Measurements from ENCODE around the gene TFAP2A. TPM values are rescaled to one million over a fixed set of nuclear protein-coding genes. Genes with fewer than 3 reads are reported as not detected.

The TFAP2A gene
- total RNA-seq, 1 donor from 2014 or later: 0.21 TPM

DNA sequence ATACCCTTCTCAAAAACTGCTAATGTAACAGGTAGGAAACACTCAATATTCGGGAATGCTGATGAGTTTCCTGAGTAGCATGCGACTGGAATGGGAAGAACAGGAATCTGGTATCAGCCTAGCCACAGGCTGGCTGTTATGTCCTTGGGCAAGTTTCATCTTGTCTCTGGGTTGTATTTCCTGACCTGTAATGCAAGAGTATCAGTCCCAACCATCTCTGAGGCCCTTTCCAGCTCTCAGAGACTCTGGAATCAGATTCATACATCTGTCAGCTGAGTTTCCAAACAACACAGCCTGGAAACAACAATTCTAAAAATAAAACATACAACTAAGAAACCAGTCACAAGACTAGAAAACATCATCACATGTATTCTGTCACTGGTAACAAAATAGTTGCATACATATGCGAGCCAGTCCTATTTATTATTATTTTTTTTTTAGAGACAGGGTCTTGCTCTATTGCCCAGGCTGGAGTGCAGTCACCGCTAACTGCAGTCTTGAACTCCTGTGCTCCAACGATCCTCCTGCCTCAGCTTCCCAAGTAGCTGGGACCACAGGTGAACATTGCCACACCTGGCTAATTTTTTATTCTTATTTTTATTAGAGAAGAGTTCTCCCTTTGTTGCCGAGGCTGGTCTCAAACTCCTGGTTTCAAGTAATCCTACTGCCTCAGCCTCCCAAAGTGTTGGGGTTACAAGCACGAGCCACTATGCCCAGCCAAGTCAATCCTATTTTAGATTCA is 16.7 kb upstream of the TFAP2A start:
- TF ChIP-seq, protein P1, sequence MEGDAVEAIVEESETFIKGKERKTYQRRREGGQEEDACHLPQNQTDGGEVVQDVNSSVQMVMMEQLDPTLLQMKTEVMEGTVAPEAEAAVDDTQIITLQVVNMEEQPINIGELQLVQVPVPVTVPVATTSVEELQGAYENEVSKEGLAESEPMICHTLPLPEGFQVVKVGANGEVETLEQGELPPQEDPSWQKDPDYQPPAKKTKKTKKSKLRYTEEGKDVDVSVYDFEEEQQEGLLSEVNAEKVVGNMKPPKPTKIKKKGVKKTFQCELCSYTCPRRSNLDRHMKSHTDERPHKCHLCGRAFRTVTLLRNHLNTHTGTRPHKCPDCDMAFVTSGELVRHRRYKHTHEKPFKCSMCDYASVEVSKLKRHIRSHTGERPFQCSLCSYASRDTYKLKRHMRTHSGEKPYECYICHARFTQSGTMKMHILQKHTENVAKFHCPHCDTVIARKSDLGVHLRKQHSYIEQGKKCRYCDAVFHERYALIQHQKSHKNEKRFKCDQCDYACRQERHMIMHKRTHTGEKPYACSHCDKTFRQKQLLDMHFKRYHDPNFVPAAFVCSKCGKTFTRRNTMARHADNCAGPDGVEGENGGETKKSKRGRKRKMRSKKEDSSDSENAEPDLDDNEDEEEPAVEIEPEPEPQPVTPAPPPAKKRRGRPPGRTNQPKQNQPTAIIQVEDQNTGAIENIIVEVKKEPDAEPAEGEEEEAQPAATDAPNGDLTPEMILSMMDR (IDR thresholded peaks at IDR 0.05): no peak
- no peak overlapping the region for H3K27ac ChIP-seq
- H3K36me3 ChIP-seq: no peaks in the 10 kb centered on the region
- no peak for DNase-seq (ENCODE audit: low spot score in 2 of 2)
- H3K4me1 ChIP-seq: no peaks in the 10 kb centered on the region
- H3K4me3 ChIP-seq: no peak overlapping the region
- H3K9me3 ChIP-seq: no peaks in the 10 kb centered on the region
- intact Hi-C loops (cut with DNase I): loop anchor here (10.0 kb wide), 1 partner anchor 397 kb away; no protein-coding TSS in a partner anchor
- no peaks in the 10 kb centered on the region for H3K27me3 ChIP-seq

DNA sequence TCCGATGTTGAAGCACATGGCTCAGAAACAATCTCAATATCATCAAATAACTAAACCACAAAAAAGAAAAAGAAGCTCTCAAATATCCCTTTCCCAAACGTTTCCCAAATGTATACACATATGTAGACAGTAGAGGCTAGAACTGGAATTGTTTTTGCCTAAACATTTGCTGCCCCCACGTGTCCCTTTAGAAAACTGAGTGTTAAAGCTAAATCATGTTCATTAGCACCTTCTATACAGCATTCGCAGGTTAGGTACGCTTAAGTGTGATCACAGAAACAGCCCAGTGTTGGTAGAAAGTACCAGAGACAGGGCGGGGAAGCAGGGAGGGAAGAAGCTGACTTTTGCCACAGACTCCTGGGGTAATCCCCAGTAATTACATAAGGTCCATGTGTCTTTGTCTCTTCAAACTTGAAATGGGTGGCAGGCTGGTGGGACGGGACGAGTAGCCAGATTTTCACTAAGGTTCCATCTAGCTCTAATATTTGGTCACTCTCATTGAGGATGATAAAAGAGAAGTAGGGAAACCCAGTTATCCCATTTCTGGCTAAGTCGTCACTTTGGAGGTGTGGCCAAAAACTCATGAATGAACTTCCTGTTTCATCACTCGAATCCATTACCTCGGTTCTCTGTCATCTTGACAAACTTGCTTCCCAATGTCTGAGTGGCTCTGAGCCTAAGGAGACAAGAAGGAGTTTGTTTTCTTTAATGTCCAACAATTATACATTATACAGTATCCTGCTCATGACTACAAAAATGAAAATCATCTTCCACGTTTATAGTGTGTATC is 15.0 kb upstream of the TFAP2A start:
- intact Hi-C loops (cut with DNase I): loop anchor here (10.0 kb wide), 1 partner anchor 395 kb away; no protein-coding TSS in a partner anchor
- no peaks in the 10 kb centered on the region for H3K27me3 ChIP-seq
- H3K4me3 ChIP-seq: no peak overlapping the region

DNA sequence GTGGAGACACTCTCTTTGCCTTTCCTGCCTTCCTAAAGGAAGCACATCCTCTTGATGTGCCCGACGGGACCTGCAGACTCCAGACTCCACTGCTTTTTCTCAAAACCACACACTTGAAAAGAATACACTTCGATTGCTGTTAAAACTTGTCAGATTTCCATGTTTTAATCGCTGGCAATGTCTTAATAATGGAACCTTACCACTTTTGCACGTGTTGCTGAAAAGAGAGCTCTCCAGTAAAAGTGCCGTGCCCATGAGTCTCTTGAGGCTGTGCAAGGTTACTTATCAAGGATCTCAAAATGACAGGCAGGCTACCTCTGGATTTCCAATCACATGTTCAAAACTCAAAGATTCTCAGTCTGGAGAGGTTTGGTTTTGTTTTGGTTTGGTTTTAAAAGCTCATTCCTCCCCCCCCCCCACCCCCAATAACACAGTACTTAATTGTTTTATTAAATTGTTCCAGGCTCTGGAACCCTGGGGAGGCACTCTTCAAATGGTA is 12.0 kb upstream of the TFAP2A start:
- H3K4me3 ChIP-seq: peak overlapping the region; percentile 55 to 64
- H3K9me3 ChIP-seq: no peaks in the 10 kb centered on the region
- no peak for DNase-seq (ENCODE audit: low spot score in 2 of 2)
- TF ChIP-seq, protein P1 (IDR thresholded peaks at IDR 0.05): no peak
- intact Hi-C loops (cut with DNase I): no loop called here
- peaks cover 6% of the 10 kb centered on the region for H3K27me3 ChIP-seq
- no peaks in the 10 kb centered on the region for H3K36me3 ChIP-seq
- peaks cover 0 to 9% of the 10 kb centered on the region in 2 donors for H3K4me1 ChIP-seq
- H3K27ac ChIP-seq: no peak overlapping the region

More for the DNA sequence above, 15.0 kb upstream of the TFAP2A start:
- Histone ChIP-seq H3K4me1 (peaks cover 0 to 9% of the 10 kb centered on the region in 2 donors), H3K36me3 (no peaks in the 10 kb centered on the region), H3K27ac (no peak overlapping the region), H3K9me3 (no peaks in the 10 kb centered on the region)
- DNase-seq (ENCODE audit: low spot score in 2 of 2): no peak
- TF ChIP-seq, protein P1 (IDR thresholded peaks at IDR 0.05): peak in 1 of 3 experiments; percentile 50

- H3K9me3 ChIP-seq: no peaks in the 10 kb centered on the region
- H3K4me3 ChIP-seq: peak overlapping the region; percentile 55 to 64
- no peak for DNase-seq (ENCODE audit: low spot score in 2 of 2)
- peaks cover 10% of the 10 kb centered on the region for H3K27me3 ChIP-seq
- no peak overlapping the region for H3K27ac ChIP-seq
- TF ChIP-seq, protein P1 (IDR thresholded peaks at IDR 0.05): no peak
- H3K4me1 ChIP-seq: peaks cover 0 to 9% of the 10 kb centered on the region in 2 donors
- no peaks in the 10 kb centered on the region for H3K36me3 ChIP-seq
- intact Hi-C loops (cut with DNase I): no loop called here
Measured at GRCh38 chr6:10425975-10426780, 11.3 kb upstream of the TFAP2A start.
